BE2C (cell line): ENCODE data around the gene CCDC6.

Experiments used
- DNase-seq: peaks from one replicate; pipeline ENCODE4 v3.0.0-alpha.2; 2020
- H3K27me3 ChIP-seq: fragments of 250-450 bp; sonication (Bioruptor Pico); 2 replicates; pipeline ENCODE4 v1.5.1; 2020; ENCODE audit warnings: mild to moderate bottlenecking
- H3K36me3 ChIP-seq: fragments of 250-450 bp; sonication (Bioruptor Pico); 2 replicates; pipeline ENCODE4 v1.5.1; 2020; ENCODE audit warnings: mild to moderate bottlenecking
- H3K4me1 ChIP-seq: fragments of 250-450 bp; sonication (Bioruptor Pico); 2 replicates; pipeline ENCODE4 v1.5.1; 2020
- H3K4me3 ChIP-seq: 2 replicates; pipeline ENCODE4 v1.5.1; 2011; ENCODE audit warnings: low read depth, low read length
- H3K9me3 ChIP-seq: fragments of 250-450 bp; sonication (Bioruptor Pico); 2 replicates; pipeline ENCODE4 v1.5.1; 2020
- TF ChIP-seq, protein P1 (sequence below): IDR thresholded peaks from 2 replicates; pipeline ENCODE4 v1.5.1; 2012; ENCODE audit warnings: mild to moderate bottlenecking, low read depth, low read length

Gene CCDC6

DNA sequence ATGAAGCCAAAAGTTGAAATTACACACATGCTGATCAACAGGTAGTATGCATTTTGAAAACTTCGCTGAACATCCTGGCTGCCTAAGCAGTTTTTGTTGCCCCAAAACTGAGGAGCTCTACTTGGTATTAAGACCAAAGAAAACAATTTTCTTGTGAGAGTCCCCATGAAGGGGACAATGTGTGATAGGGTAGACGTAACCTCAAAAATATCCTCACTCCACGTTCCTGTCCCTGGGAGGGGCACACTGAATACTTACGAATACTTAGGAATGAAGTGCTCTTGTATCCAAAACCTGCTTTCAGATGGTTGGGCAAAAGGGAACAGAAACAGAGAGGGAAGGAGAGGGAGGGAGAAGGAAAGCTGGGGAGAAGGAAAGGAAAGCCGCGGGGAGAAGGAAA lies 24.7 kb downstream of the CCDC6 start:
- Histone ChIP-seq H3K9me3 (no peaks in the 10 kb centered on the region), H3K4me1 (peaks cover 5% of the 10 kb centered on the region; the same call in 1 of the 2 replicates), H3K36me3 (no peaks in the 10 kb centered on the region), H3K4me3 (no peak overlapping the region), H3K27me3 (no peaks in the 10 kb centered on the region)
- no peak for DNase-seq
- TF ChIP-seq, protein P1, sequence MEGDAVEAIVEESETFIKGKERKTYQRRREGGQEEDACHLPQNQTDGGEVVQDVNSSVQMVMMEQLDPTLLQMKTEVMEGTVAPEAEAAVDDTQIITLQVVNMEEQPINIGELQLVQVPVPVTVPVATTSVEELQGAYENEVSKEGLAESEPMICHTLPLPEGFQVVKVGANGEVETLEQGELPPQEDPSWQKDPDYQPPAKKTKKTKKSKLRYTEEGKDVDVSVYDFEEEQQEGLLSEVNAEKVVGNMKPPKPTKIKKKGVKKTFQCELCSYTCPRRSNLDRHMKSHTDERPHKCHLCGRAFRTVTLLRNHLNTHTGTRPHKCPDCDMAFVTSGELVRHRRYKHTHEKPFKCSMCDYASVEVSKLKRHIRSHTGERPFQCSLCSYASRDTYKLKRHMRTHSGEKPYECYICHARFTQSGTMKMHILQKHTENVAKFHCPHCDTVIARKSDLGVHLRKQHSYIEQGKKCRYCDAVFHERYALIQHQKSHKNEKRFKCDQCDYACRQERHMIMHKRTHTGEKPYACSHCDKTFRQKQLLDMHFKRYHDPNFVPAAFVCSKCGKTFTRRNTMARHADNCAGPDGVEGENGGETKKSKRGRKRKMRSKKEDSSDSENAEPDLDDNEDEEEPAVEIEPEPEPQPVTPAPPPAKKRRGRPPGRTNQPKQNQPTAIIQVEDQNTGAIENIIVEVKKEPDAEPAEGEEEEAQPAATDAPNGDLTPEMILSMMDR = no peak

DNA sequence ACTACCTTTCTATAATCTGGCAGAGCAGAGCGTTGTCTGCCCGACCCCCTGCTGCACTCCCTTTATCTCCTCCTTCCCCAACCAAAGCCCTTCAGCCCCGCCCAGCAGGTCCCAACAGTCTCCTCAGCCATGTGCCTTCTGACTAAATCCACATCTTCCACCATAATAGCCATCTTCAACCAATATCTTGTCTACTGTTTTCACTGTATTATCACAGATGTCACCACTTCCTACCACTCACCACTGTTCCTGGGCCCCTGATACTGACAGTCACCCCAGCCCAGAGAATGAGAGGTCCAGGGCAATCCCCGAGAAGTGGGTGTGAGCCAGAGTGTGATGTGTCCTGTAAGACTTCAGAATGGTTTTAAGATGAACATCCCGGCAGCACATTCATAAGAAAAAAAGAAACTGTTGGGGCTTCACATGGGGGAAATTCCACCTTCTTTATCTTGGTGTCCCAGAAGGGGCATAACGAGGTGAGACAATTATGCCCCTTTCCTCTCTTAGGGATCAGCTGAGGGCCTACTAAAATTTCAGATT lies 25.3 kb downstream of the CCDC6 start:
- H3K9me3 ChIP-seq = no peaks in the 10 kb centered on the region
- no peaks in the 10 kb centered on the region for H3K27me3 ChIP-seq
- no peak for DNase-seq
- TF ChIP-seq, protein P1 = no peak
- peaks cover 5% of the 10 kb centered on the region; the same call in 1 of the 2 replicates for H3K4me1 ChIP-seq
- H3K4me3 ChIP-seq = no peak overlapping the region
- H3K36me3 ChIP-seq = no peaks in the 10 kb centered on the region

DNA sequence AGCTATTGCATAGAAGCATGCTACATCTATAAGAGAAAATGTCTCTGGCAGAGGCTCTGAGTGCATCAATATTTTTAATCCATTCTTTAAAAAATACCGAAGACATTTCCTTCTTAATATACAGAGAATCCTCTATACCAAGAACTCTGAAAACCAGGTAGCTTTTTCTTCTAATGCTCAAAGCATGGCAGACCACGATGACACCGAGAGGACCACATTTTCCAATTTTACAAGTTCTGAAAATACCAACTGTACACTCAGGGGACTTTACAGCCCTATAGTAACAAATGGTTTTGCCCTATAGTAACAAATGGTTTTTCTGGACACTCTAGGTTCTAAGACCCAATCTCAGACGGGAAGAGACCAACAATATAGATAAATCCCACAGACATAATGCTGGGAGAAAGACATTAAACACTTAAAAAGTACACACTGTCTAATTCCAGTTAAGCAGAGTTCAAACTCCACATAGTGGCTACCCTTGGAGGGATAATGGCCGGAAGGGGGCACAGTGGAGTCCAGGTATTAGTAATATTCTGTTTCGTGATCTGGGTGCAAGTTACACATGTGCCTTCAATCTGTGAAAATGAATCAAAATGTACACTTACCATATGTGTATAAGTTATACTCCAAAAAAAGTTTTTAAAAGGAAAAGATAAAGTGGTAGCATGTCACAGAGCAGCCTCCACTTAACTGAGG lies 26.2 kb downstream of the CCDC6 start:
- DNase-seq = no peak
- Histone ChIP-seq H3K4me3 (no peak overlapping the region), H3K27me3 (no peaks in the 10 kb centered on the region), H3K4me1 (peaks cover 5% of the 10 kb centered on the region; the same call in 1 of the 2 replicates), H3K36me3 (no peaks in the 10 kb centered on the region; the same call in 1 of the 2 replicates), H3K9me3 (no peaks in the 10 kb centered on the region)
- TF ChIP-seq, protein P1 = no peak

DNA sequence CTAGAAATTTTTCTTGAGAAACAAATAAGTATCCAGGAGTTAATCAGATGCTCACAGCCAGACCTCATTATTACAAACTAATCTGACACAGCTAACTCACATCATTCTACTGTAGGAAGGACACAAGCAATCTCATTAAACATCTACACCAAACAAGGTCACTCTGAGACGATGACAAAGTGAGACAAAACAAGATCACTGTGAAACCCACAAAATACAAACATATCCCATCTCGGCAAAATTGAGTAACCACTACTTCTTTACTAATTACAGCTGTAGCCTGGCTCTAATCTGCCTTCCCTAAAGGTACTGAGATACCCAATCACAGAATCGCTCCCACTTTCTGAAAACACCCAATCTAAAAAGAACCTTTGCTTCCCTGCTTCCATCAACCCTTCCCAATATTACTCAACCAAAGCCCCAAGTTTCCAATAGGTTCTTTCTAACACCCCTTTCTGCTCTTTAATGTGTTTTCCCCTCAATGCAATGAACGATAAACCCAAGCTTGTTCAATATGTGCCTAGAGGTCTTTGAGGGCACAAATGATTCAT lies 26.9 kb downstream of the CCDC6 start:
- Histone ChIP-seq H3K36me3 (no peaks in the 10 kb centered on the region; the same call in 1 of the 2 replicates), H3K9me3 (no peaks in the 10 kb centered on the region), H3K27me3 (no peaks in the 10 kb centered on the region), H3K4me1 (peaks cover 5% of the 10 kb centered on the region; the same call in 1 of the 2 replicates), H3K4me3 (no peak overlapping the region)
- TF ChIP-seq, protein P1 = no peak
- DNase-seq = no peak

DNA sequence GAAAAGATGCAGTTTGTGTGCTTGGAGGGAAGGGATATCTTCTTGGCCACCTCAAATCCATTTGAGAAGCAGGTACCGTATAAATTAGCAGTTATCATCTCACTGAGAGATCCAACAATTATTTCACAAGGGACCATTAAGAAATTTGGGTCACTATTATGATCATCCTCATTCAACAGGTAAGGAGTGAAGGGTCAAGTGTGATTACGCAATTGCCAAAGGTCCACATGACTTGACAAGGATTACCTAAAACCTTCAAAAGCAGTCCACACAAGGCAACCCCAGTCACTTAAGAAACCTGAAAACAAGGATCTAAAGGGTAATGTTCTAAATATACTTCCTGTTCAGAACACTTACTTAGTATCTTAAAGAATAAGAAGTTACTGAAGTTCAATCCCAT lies 27.4 kb downstream of the CCDC6 start:
- no peaks in the 10 kb centered on the region for H3K9me3 ChIP-seq
- H3K4me1 ChIP-seq = peaks cover 5% of the 10 kb centered on the region; the same call in 1 of the 2 replicates
- no peaks in the 10 kb centered on the region for H3K27me3 ChIP-seq
- no peak overlapping the region for H3K4me3 ChIP-seq
- no peak for DNase-seq
- H3K36me3 ChIP-seq = no peaks in the 10 kb centered on the region; the same call in 1 of the 2 replicates
- TF ChIP-seq, protein P1 = no peak

- H3K9me3 ChIP-seq = no peaks in the 10 kb centered on the region
- no peaks in the 10 kb centered on the region; the same call in 1 of the 2 replicates for H3K36me3 ChIP-seq
- TF ChIP-seq, protein P1 = no peak
- DNase-seq = no peak
- peaks cover 7% of the 10 kb centered on the region for H3K4me1 ChIP-seq
- no peak overlapping the region for H3K4me3 ChIP-seq
- H3K27me3 ChIP-seq = no peaks in the 10 kb centered on the region
Measured at GRCh38 chr10:59878289-59878688, 28.1 kb downstream of the CCDC6 start.
